ENCODE measurements around the gene GRK5.

The GRK5 gene

DNA sequence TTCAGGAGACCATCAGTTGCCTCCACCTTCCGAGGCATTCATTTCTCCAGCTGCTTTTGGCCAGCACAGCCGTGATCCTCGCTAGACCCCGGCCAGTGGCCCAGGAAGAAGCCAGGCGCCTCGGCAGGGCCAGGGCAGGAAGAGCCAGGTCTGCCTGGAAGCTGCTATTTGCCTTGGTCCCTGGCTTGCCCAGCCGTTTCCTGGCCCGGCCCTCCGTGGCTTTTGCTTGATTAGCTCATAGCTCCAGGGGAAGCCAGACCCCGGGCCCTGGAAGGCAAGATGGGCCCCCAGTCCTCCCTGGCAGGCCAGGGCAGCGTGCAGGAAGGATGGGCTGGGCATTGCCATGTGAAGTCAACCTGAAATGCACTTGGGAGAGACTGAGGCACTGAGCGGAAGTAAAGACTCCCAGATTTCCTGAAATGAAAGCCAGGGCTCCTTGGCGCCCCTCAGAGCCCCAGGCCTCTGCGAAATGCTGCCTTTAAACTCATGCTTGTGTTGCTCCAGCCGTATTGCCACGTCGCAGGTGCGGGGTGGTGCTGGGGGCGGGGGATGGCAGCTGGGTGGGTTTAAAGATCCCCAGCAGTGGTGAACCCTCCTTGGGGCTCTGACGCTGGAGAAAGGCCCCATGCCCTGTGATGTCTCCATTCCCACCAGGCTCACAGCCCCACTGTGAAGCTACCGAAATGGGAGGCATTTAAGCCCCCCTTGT, 160.6 kb downstream of the GRK5 start:
- DNase-seq, result no peak

DNA sequence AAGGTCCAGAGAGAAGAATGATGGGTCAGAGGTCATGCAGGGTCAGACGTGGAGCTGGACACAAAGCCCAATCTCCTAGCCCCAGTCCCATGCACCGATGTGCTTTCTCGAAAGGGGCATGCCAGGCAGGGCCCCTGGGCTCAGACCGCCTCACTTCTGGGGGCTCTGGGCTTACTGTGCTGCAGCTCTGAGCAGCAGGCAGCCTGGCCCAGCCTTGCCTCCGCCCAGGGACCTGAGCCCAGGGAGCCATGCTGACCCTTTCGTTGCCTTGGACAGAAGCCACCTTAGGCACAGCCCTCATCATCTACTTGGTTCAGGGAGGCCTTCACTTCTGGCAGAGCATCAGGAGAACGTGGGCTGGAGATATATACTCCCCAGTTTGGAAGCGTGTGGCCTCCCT, 161.2 kb downstream of the GRK5 start:
- no peak for DNase-seq

DNA sequence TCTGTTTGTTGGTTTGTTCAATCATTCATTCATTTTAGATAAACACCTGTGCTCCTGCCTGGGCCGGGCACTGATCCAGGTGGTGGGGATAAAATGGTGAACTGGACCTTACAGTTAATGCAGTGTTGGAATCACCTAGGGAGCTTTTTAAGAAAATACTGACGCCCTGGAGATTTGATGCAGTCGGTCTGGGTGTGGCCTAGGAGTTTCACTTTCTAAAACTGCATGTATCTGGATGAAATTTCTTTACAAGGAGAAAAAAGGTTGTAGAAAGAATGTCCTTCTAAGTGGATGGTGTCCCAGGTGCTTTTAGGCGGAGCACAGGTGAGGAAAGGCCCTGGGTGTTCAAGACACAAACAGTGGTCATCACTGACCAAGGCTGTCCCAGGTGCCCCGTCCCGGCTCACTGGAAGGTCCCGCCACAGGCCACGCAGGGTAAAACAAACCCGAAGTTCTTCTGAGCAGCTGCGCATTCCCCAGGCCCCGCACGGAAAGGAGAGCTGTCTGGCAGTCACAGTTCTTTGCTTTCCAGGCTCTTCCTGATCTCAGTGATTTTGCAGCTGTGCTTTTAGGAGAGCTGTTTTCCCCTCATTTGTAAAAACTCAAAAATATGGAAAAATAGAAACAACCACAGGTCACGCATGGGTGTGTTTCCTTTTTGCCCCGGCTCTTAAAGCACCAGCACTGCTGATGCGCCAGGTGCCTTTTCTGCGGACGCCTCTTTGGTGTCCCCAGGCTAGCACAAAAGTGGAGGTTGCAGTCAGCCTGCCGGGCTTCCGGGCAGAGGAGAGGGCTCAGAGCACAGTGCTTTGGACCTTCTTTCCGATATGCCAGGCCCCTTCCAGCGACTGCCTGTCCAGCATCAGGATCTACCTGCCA, 161.9 kb downstream of the GRK5 start:
- DNase-seq, result no peak

DNA sequence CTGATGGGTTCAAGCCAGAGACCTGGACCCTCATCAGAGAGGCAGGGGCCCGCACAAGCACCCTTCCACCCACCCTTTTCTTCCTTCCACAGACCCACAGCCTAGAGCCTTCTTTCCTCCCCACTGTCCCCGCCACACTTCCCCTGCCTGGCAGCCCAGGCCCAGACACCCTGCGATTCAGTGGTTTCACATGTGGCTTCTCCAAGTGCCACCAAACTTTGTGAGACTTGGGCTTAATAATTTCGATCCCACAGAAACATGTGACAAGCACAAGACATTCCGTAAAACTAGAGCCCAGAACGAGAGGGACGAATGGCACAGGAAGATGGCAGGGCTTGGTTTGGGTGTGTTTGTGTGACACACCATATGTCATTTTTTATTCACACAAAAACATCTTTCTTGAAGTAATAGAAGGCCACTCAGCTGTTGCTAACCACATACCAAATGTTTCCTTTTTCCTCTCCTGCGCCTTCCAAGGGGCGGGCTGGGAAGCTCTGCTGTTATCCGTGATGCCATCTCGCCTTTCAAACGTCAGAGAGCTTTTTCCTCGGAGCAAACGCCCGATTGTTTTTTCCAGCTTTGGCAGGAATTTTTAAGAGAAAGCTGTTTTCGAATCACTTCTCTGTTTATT, 162.9 kb downstream of the GRK5 start:
- DNase-seq, result no peak

DNA sequence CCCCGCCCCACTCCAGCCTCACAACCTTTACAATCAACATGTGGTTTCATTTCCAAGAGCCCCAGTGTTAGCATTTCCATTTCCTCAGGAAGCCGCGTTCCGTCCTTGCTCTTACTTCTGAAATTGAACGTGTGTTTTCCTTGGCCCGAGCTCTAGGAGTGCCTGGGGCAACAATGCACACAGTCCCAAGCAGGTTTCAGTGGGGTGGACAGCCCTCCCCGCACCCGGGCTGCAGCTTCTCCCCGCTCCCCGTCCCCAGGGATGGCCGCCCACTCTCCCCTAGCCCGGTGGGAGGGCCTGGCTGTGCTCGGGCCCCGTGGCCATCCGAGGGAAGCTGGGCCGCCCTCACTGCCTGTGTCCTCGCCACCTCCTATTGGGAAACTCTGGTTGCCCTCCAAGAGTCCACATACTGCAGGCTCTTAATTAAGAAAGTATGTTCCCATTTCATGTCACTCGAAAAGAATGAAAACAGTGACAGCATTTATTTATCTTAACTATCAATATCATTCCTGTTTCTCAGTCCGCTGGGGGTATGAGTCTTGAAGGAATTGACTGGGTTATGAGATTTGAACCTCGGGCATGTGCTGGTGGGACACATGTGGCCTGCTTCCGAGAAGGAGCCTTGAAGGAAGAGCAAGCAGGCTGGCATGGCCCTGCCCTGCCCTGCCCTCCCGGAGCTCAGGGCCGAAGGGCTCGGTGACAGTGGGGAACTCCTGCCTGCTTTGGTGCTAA, 163.8 kb downstream of the GRK5 start:
- DNase-seq, result no peak

DNA sequence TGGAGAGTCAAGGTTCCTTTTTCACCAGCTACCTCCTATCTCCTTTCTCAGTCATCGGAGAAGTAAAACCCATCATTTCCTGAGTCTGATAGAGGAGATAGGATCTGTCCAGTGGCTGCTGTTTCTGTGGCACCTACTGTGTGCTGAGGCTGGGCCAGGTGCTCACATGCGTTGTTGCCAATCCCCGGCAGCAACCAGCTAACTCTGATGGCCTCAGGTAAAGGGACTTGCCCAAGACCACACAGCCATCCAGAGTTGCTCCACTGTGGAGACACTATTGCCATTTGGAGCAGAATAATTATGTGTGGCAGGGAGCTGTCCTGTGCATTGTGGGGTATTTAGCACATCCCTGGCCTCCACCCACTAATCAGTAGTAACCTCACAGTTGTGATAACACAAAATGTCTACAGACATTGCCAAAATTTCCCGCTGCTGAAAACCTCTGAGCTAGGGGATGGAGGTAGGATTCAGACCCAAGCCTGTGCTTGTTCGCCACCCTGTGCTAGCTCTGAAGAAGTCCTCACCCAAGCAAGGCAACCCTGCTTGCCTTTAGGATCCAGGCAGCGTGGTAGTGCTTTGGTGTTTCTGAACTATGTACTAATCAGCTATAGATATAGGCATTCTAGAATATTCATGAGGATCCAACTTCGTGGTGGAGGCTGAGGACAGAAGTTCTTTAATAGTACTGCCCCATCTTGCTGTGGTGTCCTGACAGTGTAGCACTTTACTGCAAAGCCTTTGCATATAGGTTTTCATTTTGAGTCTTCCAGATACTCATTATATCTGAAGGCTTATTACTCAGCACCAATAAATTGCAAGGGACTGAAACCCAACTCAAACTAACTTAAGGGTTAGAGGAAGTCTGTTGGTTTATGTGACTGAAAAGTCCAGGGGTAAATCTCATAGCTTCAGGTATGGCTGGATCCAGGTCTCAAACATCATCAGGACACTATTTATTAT, 164.6 kb downstream of the GRK5 start:
- no peak for DNase-seq

DNA sequence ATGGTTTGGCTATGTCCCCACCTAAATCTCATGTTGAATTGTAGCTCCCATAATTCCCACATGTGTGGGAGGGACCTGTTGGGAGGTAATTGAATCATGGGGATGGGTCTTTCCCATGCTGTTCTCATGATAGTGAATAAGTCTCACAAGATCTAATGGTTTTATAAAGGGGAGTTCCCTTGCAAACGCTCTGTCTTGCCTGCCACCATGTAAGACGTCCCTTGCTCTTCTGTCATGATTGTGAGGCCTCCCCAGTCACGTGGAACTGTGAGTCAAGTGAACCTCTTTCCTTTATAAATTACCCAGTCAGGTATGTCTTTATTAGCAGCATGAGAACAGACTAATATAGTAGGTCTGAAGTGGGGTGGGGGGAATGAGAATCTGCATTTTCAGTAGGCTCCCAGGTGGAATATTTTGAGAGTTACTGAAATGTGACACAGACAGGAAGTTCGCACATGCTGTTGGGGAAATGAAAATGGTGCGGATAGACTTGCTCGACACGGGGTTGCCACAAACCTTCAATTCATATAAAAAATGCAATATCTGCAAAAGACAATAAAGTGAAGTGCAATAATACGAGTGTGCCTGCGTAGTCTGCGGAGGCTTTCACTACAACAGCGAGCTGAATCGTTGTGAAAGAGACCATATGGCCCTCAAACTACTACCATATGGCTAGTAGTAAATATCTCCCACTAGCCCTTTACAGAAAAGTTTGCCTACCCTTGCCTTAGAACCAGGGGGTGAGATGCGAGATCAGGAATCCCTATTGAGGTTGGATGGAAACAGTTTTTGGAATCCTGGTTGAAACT, 166.1 kb downstream of the GRK5 start:
- DNase-seq, result no peak

DNA sequence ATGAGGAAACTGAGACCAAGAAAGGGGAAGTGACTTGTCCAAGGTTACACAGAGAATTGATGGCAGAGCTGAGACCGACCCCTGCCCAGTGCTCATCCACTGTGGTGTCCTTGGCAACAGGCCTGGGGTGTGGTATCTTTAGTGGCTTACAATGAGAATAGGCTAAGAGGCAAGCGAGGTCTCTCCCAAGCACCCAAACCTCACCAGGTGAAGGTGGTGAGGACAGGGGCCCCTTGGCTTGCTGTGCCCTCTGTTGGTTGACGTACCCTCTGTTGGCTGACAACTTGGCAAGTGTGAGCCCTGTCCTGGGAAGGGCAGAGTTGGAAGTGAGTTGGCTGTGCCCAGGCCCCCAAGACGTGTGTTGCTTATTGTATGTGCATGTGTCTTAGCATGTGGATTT, 166.9 kb downstream of the GRK5 start:
- DNase-seq, result no peak

DNA sequence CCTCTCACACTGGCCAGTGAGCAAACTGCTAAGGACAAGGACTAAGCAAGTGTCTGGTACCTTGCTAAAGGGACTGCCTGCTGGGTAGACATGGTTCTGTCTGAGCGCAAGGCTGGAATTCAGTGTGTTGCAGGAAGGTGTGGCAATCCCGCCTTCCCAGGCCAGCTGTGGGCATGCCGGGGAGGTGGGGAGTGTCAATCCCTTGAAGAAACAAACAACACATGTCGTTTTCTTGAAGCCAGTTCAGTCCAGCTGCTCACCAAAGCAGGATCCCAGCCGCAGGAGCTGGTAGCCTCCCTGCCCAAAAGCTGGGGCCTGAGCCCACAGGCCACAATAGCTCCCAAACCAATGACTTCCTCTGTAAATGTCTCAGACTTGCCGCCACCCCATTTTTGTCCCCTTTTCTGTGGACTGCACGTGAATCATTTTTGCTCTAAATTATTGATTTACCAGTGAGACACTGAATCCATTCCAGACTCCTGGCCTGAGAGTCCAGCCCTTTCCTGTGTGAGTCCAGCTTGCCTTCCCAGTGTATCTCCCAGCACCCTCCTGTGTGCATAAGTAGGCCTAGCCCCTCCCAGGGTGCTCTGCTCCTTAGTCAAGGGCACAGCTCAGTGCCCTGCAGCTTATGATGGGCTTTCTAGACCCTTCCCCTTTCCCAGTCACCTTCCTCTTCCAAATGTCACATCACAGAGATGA, 168.4 kb downstream of the GRK5 start:
- no peak for DNase-seq

DNA sequence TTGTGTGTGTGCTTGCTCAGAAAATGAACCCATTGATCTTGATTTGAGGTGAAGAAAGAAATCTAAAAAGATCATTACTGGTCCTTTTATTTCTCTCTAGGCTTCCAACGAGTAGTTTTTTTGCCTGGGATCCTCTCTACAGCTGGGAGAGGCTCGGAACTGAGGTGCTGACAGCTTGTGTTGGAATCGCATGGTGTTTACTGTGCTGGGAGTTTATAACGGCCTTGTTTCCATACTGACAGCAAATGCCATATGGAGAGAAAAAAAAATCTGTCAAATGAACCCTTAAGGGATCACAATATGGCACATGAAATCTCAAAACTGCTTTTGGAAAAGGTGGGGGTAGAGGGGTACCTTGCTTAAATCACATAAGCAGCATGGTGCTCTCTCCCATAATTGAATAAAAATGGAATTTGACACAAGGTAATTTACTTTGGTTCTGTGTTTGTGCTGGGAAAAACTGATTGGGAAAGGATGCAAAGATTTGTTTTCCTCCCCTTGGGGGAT, 170.1 kb downstream of the GRK5 start:
- DNase-seq, result no peak

DNA sequence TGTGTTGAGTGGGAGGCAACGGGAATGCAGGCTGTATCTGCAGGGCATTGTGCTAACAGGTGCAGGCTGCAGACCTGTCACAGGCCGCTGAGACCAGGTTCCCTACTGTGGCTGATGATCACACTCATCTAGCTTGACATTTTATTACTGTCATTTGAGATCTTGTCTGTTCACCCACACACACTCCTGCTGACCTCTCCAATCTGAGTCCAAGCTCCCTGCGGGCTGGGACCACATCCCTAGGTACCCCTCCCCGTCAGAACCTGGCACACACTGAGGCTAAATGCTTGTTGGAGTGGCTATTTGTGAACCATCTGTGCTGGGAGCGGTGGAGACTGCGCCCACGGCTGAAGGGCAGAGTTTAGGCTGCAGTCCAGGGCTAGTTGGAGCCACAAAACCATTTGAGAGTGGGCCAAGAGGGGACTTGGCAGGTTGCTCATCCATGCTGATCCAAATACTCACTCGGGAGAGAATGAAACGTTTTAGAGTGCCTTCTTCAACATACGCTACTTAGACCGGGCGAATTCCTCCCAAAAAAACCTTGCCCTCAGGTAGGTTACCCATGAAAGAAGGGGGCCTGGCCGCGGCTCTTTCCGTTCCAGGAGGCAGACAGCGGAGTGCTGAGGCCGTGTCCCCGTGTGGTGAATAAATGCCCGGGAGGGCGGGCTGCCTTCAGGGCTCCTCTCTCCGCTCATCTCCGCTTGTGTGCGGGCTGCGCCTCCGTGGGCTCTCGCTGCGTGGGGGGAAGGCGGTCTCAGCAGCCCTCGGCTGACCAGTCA, 170.8 kb downstream of the GRK5 start:
- DNase-seq, result no peak

DNA sequence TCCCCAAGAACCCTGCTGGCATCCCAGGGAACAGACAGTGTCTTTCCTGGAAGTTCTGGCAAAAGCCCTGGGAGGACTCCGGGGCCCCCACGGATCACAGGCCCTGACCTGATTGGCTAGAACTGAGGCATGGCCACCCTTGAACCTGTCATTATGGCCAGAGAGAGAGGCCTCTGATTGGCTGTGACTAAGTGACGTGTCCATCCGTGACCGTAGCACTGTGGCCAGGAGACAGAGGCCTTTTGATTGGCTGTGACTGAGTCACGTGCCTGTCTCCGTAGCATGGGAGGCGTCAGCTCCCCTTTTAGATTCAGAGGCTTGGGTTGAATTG, 171.3 kb downstream of the GRK5 start:
- DNase-seq, result no peak

DNA sequence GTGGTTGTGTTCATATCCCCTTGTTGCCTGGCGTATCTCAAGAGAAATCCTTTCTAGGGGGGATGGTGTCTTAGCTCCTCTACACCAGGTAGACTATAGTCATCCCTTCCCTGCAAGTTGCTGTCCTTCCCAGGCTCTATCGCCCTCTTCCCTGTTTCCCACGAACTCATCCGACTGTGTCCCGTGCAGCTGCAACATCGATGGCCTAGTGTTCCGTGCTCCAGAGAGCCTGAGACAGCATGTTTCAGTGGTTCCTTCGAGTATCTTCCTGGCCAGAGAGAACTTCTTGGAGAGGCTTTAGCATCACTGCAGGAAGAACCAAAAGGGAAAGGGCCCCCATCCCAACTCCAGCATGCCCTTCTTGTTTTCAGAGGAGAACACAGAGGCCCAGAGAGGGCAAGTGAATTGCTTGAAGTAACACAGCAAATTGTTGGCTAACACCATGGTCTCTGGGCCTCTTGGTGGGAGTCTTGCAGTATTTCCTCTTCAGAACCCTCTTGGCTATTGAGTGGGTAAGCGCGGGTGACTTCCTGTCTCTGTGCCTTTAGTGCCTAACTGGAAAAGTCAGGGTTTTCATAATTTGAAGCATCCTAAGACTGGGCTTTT, 172.2 kb downstream of the GRK5 start:
- no peak for DNase-seq

DNA sequence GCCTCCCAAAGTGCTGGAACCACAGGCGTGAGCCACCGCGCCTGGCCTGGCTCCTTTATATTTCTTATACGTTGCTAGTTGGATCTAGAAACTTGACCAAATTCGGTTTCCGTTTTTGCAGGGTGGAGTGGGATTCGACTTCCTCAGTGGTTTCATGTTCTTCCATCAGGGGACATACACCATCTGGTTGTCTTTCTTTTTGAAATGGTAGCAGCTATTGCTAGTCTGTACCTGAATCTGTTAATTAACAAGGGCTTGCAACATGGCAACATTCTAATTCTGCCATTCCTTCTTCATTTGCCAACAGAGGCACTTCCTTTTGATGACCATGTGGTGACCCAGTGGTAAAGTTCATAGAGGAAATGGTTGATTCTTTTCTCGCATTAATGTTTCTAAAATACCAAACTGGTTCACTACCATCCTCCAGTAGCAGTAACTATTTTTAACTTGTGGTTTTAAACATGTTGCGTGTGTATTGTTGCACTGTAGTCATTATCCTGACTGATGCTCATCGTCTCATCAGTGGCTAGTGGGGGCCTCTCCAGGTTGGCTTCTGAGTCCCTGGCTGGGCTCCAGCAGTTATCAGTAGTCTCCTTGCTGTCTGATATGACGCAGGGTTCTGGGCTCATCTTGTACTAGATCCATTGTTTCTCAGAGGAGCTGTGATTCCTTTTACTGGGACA, 175.9 kb downstream of the GRK5 start:
- DNase-seq, result no peak

DNA sequence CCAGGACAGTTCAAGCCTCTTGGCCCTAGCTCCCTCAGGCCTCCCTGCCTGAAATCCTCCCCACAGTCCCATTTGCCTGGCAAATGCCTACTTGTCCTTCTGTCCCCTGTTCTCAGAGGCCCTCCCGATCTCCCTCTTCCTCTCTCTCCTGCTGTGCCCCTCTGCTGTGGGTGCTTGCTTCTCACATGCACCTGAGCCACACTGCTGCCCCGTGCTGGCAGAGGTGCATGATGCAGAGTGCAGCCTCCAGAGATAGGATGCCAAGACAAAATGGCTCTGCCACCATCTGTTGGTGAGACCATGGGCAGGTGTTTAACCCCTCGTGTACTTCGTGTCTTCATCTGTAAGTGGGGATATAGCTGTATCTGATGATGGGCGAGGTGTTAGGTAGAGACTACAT, 176.8 kb downstream of the GRK5 start:
- no peak for DNase-seq

DNA sequence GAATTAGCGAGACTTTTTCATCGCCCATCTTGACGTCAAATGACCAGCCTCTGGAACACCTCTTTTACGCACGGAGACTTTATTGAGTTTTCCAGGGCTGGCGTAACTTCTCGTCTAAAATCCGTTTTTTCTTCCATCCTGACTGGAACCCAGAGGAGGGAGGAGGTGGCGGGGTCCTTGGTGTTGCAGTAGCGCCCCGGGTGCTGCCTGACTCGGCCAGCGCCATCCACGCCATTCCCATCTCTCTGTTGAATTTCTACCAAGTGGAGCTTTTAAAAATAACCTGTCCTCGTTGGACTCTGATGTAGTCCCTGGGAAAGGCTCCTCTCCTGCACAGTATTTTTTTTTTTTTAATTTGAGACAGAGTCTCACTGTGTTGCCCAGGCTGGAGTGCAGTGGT, 179.3 kb downstream of the GRK5 start:
- DNase-seq, result no peak

DNA sequence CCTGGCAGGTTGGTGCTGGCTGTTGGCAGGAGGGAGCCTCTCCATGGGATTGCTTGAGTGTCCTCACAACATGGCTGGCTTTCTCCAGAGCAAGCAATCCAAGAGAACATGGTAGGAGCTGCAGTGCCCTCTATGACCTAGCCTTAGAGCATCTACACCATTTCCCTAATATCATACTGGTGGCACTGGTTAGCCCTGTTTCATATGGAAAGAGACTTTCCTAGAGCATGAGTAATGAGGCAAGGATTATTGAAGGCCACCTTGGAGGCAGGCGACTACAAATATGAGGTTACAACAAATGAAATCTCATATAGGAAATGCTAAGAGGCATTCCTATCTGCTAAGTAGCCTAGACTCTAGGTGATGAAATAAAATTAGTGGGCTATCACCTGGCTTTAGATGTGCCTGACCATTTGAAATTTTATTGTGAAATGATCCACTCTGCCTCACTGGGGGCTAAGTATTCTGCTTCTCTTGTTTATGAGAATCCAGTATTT, 181.5 kb downstream of the GRK5 start:
- no peak for DNase-seq
